Suppressor macrophage treated with lipopolysaccharide for 1 hour (primary cell): ENCODE data around the gene BCDIN3D.
A peak's percentile ranks its signal among the peaks of the same experiment; 100 is the strongest.
"Not testable (repeated sequence)": the region's sequence is repeated elsewhere in the genome, so short reads cannot be mapped to it uniquely, and the experiment has no call there.

Experiments
- DNase-seq, 3 donors: peaks; one replicate each; pipeline ENCODE4 v3.0.0-alpha.2; 2020 to 2022

The BCDIN3D gene

DNA sequence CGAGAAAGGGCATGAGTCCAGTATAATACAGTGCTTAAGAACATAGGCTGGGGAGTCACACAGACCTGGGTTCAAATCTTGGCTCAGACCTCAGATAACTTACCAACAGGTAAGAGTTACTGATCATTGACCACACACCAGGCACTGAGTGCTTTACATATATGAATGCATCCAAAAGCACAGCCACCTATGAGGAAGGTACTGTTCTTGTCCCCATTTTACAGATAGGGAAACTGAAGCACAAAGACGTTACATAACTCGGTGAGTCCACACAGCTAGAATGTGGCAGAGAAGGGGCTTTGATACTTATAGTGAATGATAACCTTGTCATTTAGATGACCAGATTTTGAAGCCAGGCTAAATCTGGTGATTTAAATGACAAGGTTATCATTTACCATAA, 33.2 kb upstream of the BCDIN3D start:
- no peak for DNase-seq

GRCh38 chr12:49875115-49875720, 32.3 kb upstream of the BCDIN3D start:
- no peak for DNase-seq

GRCh38 chr12:49874142-49874897, 31.4 kb upstream of the BCDIN3D start:
- no peak for DNase-seq

DNA sequence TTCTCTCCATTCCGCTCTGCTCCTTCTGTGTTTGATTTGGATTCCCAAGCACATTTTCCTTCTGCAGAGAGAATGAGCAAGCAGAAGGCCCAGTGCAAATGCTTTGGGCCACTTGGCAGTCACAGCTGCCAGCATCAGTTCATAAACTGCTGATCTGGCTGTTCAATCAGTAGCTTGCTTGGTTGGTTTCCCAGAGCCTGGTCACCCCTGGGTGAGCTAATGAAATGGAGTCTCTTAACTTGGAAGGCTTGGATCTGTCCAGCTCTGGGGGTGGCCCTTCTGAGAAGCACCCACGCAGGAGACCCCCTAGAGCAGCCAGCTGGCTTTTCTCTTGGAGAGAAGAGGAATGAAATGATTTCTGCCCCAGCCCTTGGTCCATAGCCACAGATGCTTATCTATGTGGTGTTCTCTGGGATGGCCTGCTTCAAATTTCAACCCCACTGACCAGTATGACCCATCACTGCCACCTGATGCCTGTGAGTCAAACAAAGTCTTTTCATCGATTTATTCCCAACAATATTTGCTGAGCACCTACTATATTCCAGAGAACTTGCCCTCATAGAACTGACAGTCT, 30.5 kb upstream of the BCDIN3D start:
- DNase-seq = no peak

GRCh38 chr12:49872781-49873181, 29.9 kb upstream of the BCDIN3D start:
- no peak for DNase-seq

GRCh38 chr12:49872381-49872780, 29.5 kb upstream of the BCDIN3D start:
- no peak for DNase-seq

DNA sequence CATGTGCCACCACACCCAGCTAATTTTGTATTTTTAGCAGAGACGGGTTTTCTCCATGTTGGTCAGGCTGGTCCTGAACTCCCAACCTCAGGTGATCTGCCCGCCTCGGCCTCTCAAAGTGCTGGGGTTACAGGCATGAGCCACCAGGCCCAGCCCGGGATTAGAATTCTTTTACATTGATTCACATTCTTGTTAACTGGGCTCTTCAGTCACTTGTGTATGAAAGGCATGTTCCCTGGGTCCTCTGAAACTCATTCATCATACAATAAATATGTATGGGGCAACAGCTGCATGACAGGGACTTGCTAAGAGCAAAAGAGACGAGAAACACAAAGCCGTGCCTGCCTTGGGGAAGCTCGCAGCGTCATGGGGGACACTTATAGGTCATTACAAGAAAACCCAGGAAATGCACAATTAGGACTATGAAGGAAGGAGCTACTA, 28.9 kb upstream of the BCDIN3D start:
- DNase-seq = not testable (repeated sequence)

DNA sequence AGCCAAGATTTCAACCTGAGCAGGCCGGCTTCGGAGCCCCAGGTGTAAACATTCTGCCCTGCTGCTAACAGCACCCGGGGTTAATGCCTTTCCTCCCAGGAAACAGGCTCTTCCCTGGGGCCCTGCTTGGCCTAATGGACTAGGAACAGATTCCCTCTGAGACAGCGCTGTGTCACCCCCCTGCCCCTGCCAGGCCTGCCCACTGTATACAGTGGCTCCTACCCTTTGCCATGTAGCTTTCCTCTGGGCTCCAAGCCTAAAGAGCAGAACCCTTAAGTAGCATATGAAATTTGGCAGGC, 28.3 kb upstream of the BCDIN3D start:
- no peak for DNase-seq

GRCh38 chr12:49870501-49871262, 27.8 kb upstream of the BCDIN3D start:
- no peak for DNase-seq

- no peak for DNase-seq
Observed at GRCh38 chr12:49869816-49870500, 27.1 kb upstream of the BCDIN3D start.

- DNase-seq = peak in 2 of 3 donors; percentile 30 to 57
Observed at GRCh38 chr12:49868952-49869815, 26.3 kb upstream of the BCDIN3D start.

GRCh38 chr12:49868449-49868848, 25.5 kb upstream of the BCDIN3D start:
- no peak for DNase-seq

- DNase-seq = no peak
Observed at GRCh38 chr12:49867570-49868341, 24.9 kb upstream of the BCDIN3D start.

DNA sequence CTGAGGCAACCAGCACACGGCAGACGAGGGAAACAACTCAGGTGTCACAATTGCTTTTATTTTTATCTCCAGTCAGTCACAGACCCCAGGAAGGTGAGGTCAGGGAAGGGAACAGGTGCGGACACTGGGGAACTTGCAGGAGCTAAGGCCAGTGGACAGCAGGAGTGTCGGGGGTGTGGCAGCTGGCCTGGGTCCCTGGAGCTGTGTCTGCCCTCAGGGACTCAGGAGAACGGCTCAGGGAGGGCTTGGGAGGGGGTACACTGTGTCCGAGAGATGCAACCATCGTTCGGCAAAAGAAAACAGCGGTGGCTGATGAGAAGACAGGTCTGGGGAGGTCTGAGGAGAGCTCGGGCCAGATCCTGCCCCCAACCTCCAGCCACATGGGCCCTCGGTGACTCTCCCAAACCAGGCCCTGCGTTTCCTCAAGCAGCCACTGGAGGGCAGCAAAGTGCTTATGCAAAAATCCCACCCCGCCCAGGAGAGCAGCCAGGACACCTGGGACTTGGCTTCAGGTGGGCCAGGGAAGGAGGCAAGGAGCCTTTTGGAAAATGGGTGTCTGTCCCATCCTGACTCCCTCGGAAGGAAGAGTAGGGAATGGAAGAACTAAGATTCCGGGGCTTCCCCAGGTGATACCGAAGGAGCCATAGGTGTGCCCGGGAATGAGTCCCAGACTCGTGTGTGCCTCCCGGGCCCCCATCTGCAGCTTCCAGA, 24.1 kb upstream of the BCDIN3D start:
- peak; percentile 69 to 80 (median 78) for DNase-seq

DNA sequence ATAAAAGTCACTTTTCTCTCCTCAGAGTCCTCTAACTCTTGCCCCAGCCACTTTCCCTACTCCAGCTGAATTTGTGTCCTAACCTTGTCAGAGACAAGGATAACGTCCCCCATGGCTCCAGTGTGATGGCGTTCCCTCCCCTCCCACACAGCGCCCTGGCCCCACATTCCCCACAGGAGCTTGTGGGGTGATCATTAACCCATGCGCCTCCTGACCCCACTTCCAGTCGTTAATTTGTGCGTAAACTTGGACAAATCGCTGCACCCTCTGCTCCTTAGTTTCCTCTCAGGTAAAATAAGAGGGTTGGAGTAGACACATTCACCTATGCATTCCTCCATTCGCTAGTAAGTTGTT, 22.9 kb upstream of the BCDIN3D start:
- no peak for DNase-seq

- no peak for DNase-seq
Observed at GRCh38 chr12:49865109-49865781, 22.3 kb upstream of the BCDIN3D start.

DNA sequence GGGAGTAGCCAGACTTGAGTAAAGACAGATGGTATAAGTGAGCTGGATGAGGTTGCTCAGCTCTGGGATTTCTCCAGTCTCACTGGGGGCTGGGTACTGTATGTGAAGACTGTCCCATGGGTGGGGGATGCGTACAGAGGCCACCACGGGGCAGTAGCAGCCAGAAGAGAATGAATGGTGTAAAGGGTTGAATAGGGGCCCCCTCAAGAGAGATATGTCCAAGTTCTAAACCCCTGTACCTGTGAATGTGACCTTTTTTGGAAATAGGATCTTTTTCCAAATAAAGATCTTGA, 21.8 kb upstream of the BCDIN3D start:
- no peak for DNase-seq

DNA sequence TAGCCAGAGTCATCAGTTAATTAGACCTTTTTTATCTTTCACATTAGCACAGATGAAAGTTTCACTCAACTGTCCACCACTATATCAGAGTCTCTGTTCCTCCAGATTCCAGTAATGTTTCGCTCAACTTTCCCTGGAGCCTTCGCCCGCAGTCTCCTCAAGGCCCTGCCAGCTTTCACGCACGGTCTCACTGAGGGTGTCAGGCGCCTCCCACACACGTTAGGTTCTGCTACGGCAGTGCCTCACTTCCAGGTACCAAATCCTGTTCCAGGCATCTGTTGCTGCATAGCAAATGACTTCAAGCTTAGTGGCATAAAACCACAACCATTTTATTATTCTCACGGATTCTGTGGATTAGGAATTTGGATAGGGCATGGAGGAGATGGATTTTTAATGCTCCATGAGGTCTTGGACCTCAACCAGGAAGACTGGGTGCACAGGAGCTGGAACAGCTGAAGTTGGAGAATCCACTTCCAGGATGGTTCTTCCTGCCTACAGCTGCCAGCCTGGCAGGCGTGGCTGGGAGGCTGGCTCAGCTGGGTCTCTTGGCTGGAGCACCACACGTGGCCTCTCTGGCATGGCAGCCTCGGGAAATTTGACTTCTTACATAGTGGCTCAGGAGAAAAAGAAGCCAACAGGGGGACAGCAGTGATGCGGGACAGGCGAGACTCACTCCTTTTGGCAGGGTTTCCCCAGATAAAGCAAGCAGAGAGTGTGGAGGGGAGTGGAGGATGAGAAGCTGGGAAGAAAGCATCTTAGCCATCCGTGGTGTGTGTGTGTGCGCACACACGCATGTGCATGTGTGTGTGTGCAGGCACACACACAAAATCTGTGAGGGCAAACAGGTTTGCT, 21.3 kb upstream of the BCDIN3D start:
- DNase-seq = no peak

DNA sequence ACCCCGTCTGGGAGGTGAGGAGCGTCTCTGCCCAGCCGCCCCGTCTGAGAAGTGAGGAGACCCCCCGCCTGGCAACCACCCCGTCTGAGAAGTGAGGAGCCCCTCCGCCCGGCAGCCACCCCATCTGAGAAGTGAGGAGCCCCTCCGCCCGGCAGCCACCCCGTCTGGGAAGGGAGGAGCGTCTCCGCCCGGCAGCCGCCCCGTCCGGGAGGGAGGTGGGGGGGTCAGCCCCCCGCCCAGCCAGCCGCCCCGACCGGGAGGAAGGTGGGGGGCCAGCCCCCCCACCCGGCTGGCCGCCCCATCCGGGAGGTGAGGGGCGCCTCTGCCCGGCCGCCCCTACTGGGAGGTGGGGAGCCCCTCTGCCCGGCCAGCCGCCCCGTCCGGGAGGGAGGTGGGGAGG, 18.0 kb upstream of the BCDIN3D start:
- DNase-seq = not testable (repeated sequence)
